ENCODE data around the gene SLC16A14. TPM values are rescaled to one million over a fixed set of nuclear protein-coding genes. Genes with fewer than 3 reads are reported as not detected.

The SLC16A14 gene
- polyA plus RNA-seq, 1 donor from 2014 or later, result 128 TPM

DNA sequence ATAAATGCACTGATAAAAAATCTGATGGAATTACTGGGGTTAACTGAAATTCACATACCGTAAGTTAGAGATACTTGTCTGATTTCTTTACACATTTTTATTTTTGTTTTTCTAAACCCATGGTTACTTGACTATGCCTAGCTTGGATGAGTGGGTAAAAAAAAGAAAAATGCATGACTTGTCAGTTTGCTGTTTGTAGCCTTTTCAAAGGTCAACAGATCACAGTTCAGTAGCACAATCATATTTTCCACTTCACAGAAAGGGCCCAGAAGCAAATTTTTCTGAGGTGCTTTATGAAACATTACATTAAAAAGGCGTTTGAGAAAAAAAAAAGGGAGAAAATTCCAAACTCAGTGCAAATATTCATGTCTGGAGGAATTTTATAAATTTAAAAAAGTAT, 16.4 kb downstream of the SLC16A14 start:
- Histone ChIP-seq H3K9me3 (ENCODE audit: low read length) (no peaks in the 10 kb centered on the region), H3K9me2 (ENCODE audit: insufficient read depth, low read length) (no peaks in the 10 kb centered on the region), H3K79me2 (replicated peaks; ENCODE audit: insufficient read depth, low read length) (no peaks in the 10 kb centered on the region), H2AFZ (ENCODE audit: low read depth, low read length) (no peak overlapping the region), H3K9ac (ENCODE audit: low read length) (no peak overlapping the region), H3K36me3 (ENCODE audit: insufficient read depth, low read length) (peaks cover 16% of the 10 kb centered on the region), H3K27me3 (ENCODE audit: insufficient read depth, low read depth, low read length) (no peaks in the 10 kb centered on the region), H3K4me3 (ENCODE audit: low read length) (no peak overlapping the region), H4K20me1 (ENCODE audit: insufficient read depth) (no peaks in the 10 kb centered on the region), H3K4me2 (ENCODE audit: low read length) (no peak overlapping the region), H3K27ac (ENCODE audit: low read length) (no peak overlapping the region), H3F3A (ENCODE audit: insufficient read depth, low read length, poor library complexity, severe bottlenecking) (no peaks in the 10 kb centered on the region)
- TF ChIP-seq EP300 (conservative IDR thresholded peaks at IDR 0.05; ENCODE audit: poor library complexity, severe bottlenecking) (no peak), TAF1 (IDR thresholded peaks at IDR 0.05; ENCODE audit: low read depth) (no peak), MXI1 (conservative IDR thresholded peaks at IDR 0.05; ENCODE audit: poor library complexity, severe bottlenecking) (no peak), SMC3 (conservative IDR thresholded peaks at IDR 0.05; ENCODE audit: poor library complexity) (no peak), RAD21 (conservative IDR thresholded peaks at IDR 0.05) (no peak), EZH2 (IDR thresholded peaks at IDR 0.05; ENCODE audit: borderline replicate concordance, insufficient read depth, low read length, poor library complexity, severe bottlenecking) (no peak), POLR2AphosphoS5 (IDR thresholded peaks at IDR 0.05) (no peak), CTCF (IDR thresholded peaks at IDR 0.05; ENCODE audit: poor library complexity, severe bottlenecking) (no peak), REST (IDR thresholded peaks at IDR 0.05; ENCODE audit: borderline replicate concordance) (no peak)

DNA sequence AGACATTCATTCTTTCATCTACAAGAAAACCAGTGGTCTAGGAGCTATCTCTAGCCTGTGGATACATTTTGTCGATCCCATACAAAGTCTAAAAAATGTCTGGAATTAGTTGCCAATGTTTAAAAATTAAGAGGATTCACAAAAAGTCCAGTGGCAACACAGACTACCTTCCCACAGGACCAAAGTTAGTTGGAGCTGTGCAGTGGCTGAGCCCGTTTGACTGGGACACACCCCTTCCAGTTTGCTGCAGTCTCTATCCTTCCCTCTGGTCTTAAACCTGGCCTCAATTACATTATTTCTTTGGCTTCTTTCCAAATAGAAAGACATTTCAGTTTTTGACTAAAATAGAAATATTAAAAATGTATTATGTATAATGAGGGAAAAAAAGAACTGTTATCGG, 18.6 kb downstream of the SLC16A14 start:
- Histone ChIP-seq H4K20me1 (ENCODE audit: insufficient read depth) (no peaks in the 10 kb centered on the region), H3K4me2 (ENCODE audit: low read length) (no peak overlapping the region), H3F3A (ENCODE audit: insufficient read depth, low read length, poor library complexity, severe bottlenecking) (no peaks in the 10 kb centered on the region), H3K9me3 (ENCODE audit: low read length) (no peaks in the 10 kb centered on the region), H3K79me2 (replicated peaks; ENCODE audit: insufficient read depth, low read length) (no peaks in the 10 kb centered on the region), H3K9me2 (ENCODE audit: insufficient read depth, low read length) (no peaks in the 10 kb centered on the region), H3K27ac (ENCODE audit: low read length) (no peak overlapping the region), H3K4me3 (ENCODE audit: low read length) (no peak overlapping the region), H3K9ac (ENCODE audit: low read length) (no peak overlapping the region), H3K36me3 (ENCODE audit: insufficient read depth, low read length) (peaks cover 21% of the 10 kb centered on the region), H2AFZ (ENCODE audit: low read depth, low read length) (no peak overlapping the region), H3K27me3 (ENCODE audit: insufficient read depth, low read depth, low read length) (no peaks in the 10 kb centered on the region)
- TF ChIP-seq POLR2AphosphoS5 (IDR thresholded peaks at IDR 0.05) (no peak), RAD21 (conservative IDR thresholded peaks at IDR 0.05) (no peak), TAF1 (IDR thresholded peaks at IDR 0.05; ENCODE audit: low read depth) (no peak), SMC3 (conservative IDR thresholded peaks at IDR 0.05; ENCODE audit: poor library complexity) (no peak), CTCF (IDR thresholded peaks at IDR 0.05; ENCODE audit: poor library complexity, severe bottlenecking) (no peak), EZH2 (IDR thresholded peaks at IDR 0.05; ENCODE audit: borderline replicate concordance, insufficient read depth, low read length, poor library complexity, severe bottlenecking) (no peak), REST (IDR thresholded peaks at IDR 0.05; ENCODE audit: borderline replicate concordance) (no peak), EP300 (conservative IDR thresholded peaks at IDR 0.05; ENCODE audit: poor library complexity, severe bottlenecking) (no peak), MXI1 (conservative IDR thresholded peaks at IDR 0.05; ENCODE audit: poor library complexity, severe bottlenecking) (no peak)
